Heart left ventricle (tissue), 16 donors: Measurements from ENCODE around the gene TMEM47. TPM values are rescaled to one million over a fixed set of nuclear protein-coding genes. Genes with fewer than 3 reads are reported as not detected.
A peak's percentile ranks its signal among the peaks of the same experiment; 100 is the strongest.

ENCODE experiments used
- ATAC-seq, 4 donors: fragments of 200-7000 bp; cut with Tn5 transposase; one replicate each; pipeline ENCODE4 v1.9.1; 2020 to 2022; ENCODE audit warnings: moderate library complexity in 4 of 4, mild to moderate bottlenecking in 3 of 4, moderate number of reproducible peaks in 1 of 4
- DNase-seq, 5 donors: peaks; one replicate each; pipeline ENCODE4 v3.0.0-alpha.2; 2020
- H3K27ac ChIP-seq, 12 donors: fragments of 200-600 bp; sonication (generic) in 4 of 12; one replicate each; pipeline versions ENCODE4 v1.5.0 to v1.8.0; 2016 to 2022; ENCODE audit warnings: mild to moderate bottlenecking in 2 of 12
- H3K27me3 ChIP-seq, 9 donors: fragments of 200-600 bp; sonication (generic) in 2 of 9; one replicate each; pipeline versions ENCODE4 v1.5.1 to v1.8.0; 2016 to 2022; ENCODE audit warnings: mild to moderate bottlenecking in 3 of 9
- H3K36me3 ChIP-seq, 9 donors: fragments of 200-600 bp; sonication (generic) in 2 of 9; one replicate each; pipeline versions ENCODE4 v1.5.0 to v1.8.0; 2018 to 2022; ENCODE audit warnings: mild to moderate bottlenecking in 2 of 9
- H3K4me1 ChIP-seq, 12 donors: fragments of 200-600 bp; sonication (generic) in 4 of 12; one replicate each; pipeline versions ENCODE4 v1.5.0 to v1.8.0; 2016 to 2022; ENCODE audit warnings: mild to moderate bottlenecking in 3 of 12
- H3K4me3 ChIP-seq, 12 donors: fragments of 200-600 bp; sonication (generic) in 4 of 12; one replicate each; pipeline versions ENCODE4 v1.5.0 to v1.8.0; 2017 to 2022; ENCODE audit warnings: mild to moderate bottlenecking in 9 of 12, moderate library complexity in 4 of 12
- H3K9me3 ChIP-seq, 12 donors: fragments of 200-600 bp; sonication (generic) in 4 of 12; one replicate each; pipeline versions ENCODE4 v1.5.0 to v1.8.0; 2016 to 2022; ENCODE audit warnings: mild to moderate bottlenecking in 1 of 12
- CTCF ChIP-seq, 12 donors: fragments of 200-600 bp; sonication (generic) in 4 of 12; IDR thresholded peaks; one replicate each; pipeline versions ENCODE4 v1.5.0 to v1.8.0; 2018 to 2022; ENCODE audit warnings: antibody characterized with exemption in 12 of 12, mild to moderate bottlenecking in 5 of 12
- POLR2A ChIP-seq, 2 donors: fragments of 450-650 bp; IDR thresholded peaks; one replicate each; pipeline ENCODE4 v1.6.1; 2017; ENCODE audit warnings: antibody characterized with exemption in 2 of 2, mild to moderate bottlenecking in 2 of 2, moderate library complexity in 2 of 2
- WGBS, 4 donors: extraction: QIAGEN DNeasy Blood & Tissue Kit in 2 of 4; methylation state at CpG; one replicate each; pipeline versions ENCODE4 v1.1.5 to v1.1.7; 2013 to 2018; 5-methylcytosine and 5-hydroxymethylcytosine counted together
- intact Hi-C, 10 donors: fragments of 100-400 bp; cut with DNase I; formaldehyde crosslinking; loops; one replicate each; pipeline versions ENCODE4 v1.11.1 to v1.14.2; 2022
- polyA plus RNA-seq, 2 donors: library from polyadenylated mRNA; stranded (reverse); fragments of 200-250 nt; gene quantifications; one replicate each; pipeline ENCODE4 v1.2.3, GENCODE V29; 2013
- total RNA-seq, 9 donors: library from RNA; depleted of rRNA in 2 of 9; stranded (reverse); fragments of >200 nt in 2 of 9; fragmentation: NEBNext Ultra II Directional in 3 of 9; extraction: Animal tissue kit (Norgen Biotek cat#: 25700) in 3 of 9; gene quantifications; one replicate each; pipeline versions ENCODE4 v1.1.0 to v1.2.4, GENCODE V29; 2016 to 2023
- donor health status: ischemic (EF 13 %, LVEDD 7.1; RV severe dilation, severe dysfunction).
- donor health status: healthy with polysubstance abuse.
- donor health status: DM: no; HTN: yes; CAD: no.
- donor health status: DM: no; HTN: no; CAD: no.
- donor health status: ischemic (EF 25% LVEDD 6.9; RV normal size, moderate dysfunction).
- donor health status: ischemic (EF 25% LVEDD 5.7; RV mildly dilated, moderate dysfunction).
- donor health status: healthy.
- donor health status: DM: yes; HTN: yes; CAD: no.
- donor health status: ischemic (EF 35%, LVEDD 5.7; RV mildly dilated, moderate dysfunction).
- donor health status: nonischemic (EF 11% LVEDD 7.7; RV severe dilation, severe dysfunction).
- donor health status: DM: yes; HTN: yes; CAD: no.
- donor health status: PGD.
- donor health status: ischemic (EF 29% LVEDD 5.4; RV normal size, mild dysfunction).
- donor health status: nonischemic (EF 23%, LVEDD 6.1; RV moderate dilation, normal function).

TMEM47 gene
- total and polyA plus RNA-seq, 11 donors = 14.0 to 47.5 (median 33.9) TPM

DNA sequence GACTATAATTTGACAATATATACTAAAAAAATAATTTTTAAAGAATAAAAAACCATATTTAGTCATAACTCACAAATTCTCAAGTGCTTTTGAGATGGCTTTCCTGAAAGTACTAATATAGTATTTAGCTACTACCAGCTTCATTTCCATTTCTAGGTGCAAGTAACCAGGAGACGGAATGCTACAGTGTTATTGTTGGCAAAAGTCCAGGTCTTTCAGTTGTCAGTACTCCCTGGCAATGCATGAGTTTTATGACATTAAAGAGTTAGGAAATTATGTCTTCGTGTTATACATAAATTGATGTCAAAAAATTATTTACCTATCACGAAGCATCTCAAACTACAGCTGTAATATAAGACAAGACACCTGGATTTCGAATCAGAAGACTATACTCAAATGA, 45.0 kb downstream of the TMEM47 start:
- DNase-seq (peak in 1 of 5 donors; percentile 4), ATAC-seq (no peak)
- H3K27ac ChIP-seq = no peak overlapping the region
- H3K9me3 ChIP-seq = peaks cover 0 to 3% (median 0%) of the 10 kb centered on the region in 12 donors
- no peak overlapping the region for H3K4me3 ChIP-seq
- no peaks in the 10 kb centered on the region for H3K4me1 ChIP-seq
- H3K36me3 ChIP-seq = no peaks in the 10 kb centered on the region
- 38 to 54% (median 47%) methylated on average over 4 of the region's 4 CpGs for WGBS, 4 donors
- no peaks in the 10 kb centered on the region for H3K27me3 ChIP-seq
- intact Hi-C loops = no loop called here
- no peak for TF ChIP-seq POLR2A (IDR thresholded peaks at IDR 0.05)
- no peak for TF ChIP-seq CTCF (IDR thresholded peaks at IDR 0.05)

- no peak overlapping the region for H3K27ac ChIP-seq
These were observed 58.7 kb downstream of the TMEM47 start for GRCh38 chrX:34598362-34598761.

DNA sequence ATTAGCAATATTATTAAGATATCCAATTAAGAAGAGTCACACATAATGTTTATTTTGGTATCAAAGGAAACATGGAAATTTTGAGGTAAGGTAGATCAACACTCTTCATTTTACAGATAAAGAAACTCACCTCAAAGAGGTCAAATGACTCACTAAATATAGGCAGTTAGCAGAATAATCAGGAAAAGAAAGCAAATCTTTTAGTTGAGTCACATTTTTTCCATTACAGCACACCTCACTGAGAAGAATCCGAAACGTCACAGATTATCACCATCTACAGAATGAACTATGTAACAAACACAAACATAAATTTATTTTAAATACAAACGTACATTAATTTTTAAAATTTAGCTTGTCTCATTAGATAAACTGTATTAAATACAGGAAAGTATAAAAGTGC, 70.1 kb downstream of the TMEM47 start:
- Histone ChIP-seq H3K27me3 (no peaks in the 10 kb centered on the region), H3K27ac (no peak overlapping the region), H3K9me3 (peaks cover 0 to 22% (median 5%) of the 10 kb centered on the region in 12 donors), H3K4me3 (no peak overlapping the region), H3K4me1 (no peaks in the 10 kb centered on the region), H3K36me3 (no peaks in the 10 kb centered on the region)
- no peak for DNase-seq
- TF ChIP-seq CTCF (IDR thresholded peaks at IDR 0.05) (no peak), POLR2A (IDR thresholded peaks at IDR 0.05) (no peak)
- ATAC-seq = no peak
- intact Hi-C loops = loop anchor here in 1 of 10 donors (10.0 kb wide), 1 partner anchor 68 kb away; the partner anchor contains the start of gene TMEM47
- 67 to 91% (median 79%) methylated on average over 3 of the region's 3 CpGs for WGBS, 4 donors

More at GRCh38 chrX:34598362-34598761, 58.7 kb downstream of the TMEM47 start:
- intact Hi-C loops = no loop called here
- ATAC-seq = no peak
- H3K27me3 ChIP-seq = no peaks in the 10 kb centered on the region
- H3K9me3 ChIP-seq = no peaks in the 10 kb centered on the region
- no peaks in the 10 kb centered on the region for H3K4me1 ChIP-seq
- DNase-seq = no peak
- H3K4me3 ChIP-seq = no peak overlapping the region
- TF ChIP-seq CTCF (IDR thresholded peaks at IDR 0.05) (no peak), POLR2A (IDR thresholded peaks at IDR 0.05) (no peak)
- 90 to 96% (median 93%) methylated on average over 1 of the region's 1 CpG for WGBS, 4 donors
- no peaks in the 10 kb centered on the region for H3K36me3 ChIP-seq

- WGBS, 4 donors = 56 to 75% (median 61%) methylated on average over 4 of the region's 4 CpGs
- Histone ChIP-seq H3K9me3 (peaks cover 0 to 22% (median 5%) of the 10 kb centered on the region in 12 donors), H3K27ac (no peak overlapping the region), H3K36me3 (no peaks in the 10 kb centered on the region), H3K4me3 (no peak overlapping the region), H3K4me1 (no peaks in the 10 kb centered on the region), H3K27me3 (no peaks in the 10 kb centered on the region)
- TF ChIP-seq POLR2A (IDR thresholded peaks at IDR 0.05) (no peak), CTCF (IDR thresholded peaks at IDR 0.05) (no peak)
- ATAC-seq (no peak), DNase-seq (no peak)
- intact Hi-C loops = loop anchor here in 1 of 10 donors (10.0 kb wide), 1 partner anchor 68 kb away; the partner anchor contains the start of gene TMEM47
These were observed 70.7 kb downstream of the TMEM47 start for GRCh38 chrX:34586346-34586911.
